ENCODE data around the gene MMP23B. TPM values are rescaled to one million over a fixed set of nuclear protein-coding genes. Genes with fewer than 3 reads are reported as not detected.

Gene MMP23B
- total RNA-seq, 1 donor from 2014 or later, result 4.7 TPM

GRCh38 chr1:1669468-1670440, 37.8 kb downstream of the MMP23B start:
- Histone ChIP-seq H3K9ac (no peak overlapping the region), H3K9me3 (ENCODE audit: low read depth) (no peaks in the 10 kb centered on the region), H3K4me3 (no peak overlapping the region), H3F3A (ENCODE audit: low read depth) (peaks cover 5% of the 10 kb centered on the region), H3K36me3 (no peaks in the 10 kb centered on the region), H2AFZ (replicated peaks) (no peak overlapping the region), H3K4me1 (no peaks in the 10 kb centered on the region), H3K27ac (no peak overlapping the region), H3K27me3 (no peaks in the 10 kb centered on the region), H4K20me1 (ENCODE audit: low read depth) (no peaks in the 10 kb centered on the region), H3K4me2 (no peak overlapping the region), H3K79me2 (ENCODE audit: low read depth) (no peaks in the 10 kb centered on the region)
- Mint-ChIP-seq H3K4me3 (no peak overlapping the region), H3K36me3 (peaks cover 4% of the 10 kb centered on the region), H3K27me3 (ENCODE audit: insufficient read depth, low read depth) (no peaks in the 10 kb centered on the region), H3K4me1 (no peaks in the 10 kb centered on the region), H3K27ac (no peak overlapping the region), H3K9me3 (no peaks in the 10 kb centered on the region)
- no peak for DNase-seq (ENCODE audit: low spot score)
- TF ChIP-seq EZH2phosphoT487 (IDR thresholded peaks at IDR 0.05), result no peak

GRCh38 chr1:1670866-1671265, 38.9 kb downstream of the MMP23B start:
- Histone ChIP-seq H3K36me3 (no peaks in the 10 kb centered on the region), H3K9ac (no peak overlapping the region), H3K79me2 (ENCODE audit: low read depth) (no peaks in the 10 kb centered on the region), H3K4me1 (no peaks in the 10 kb centered on the region), H2AFZ (replicated peaks) (no peak overlapping the region), H3F3A (ENCODE audit: low read depth) (peaks cover 5% of the 10 kb centered on the region), H3K4me3 (no peak overlapping the region), H3K4me2 (no peak overlapping the region), H3K27me3 (no peaks in the 10 kb centered on the region), H3K9me3 (ENCODE audit: low read depth) (no peaks in the 10 kb centered on the region), H3K27ac (no peak overlapping the region), H4K20me1 (ENCODE audit: low read depth) (no peaks in the 10 kb centered on the region)
- no peak overlapping the region for H3K4me3 Mint-ChIP-seq
- no peaks in the 10 kb centered on the region for H3K9me3 Mint-ChIP-seq
- H3K27ac Mint-ChIP-seq, result no peak overlapping the region
- H3K36me3 Mint-ChIP-seq, result peaks cover 4% of the 10 kb centered on the region
- no peaks in the 10 kb centered on the region for H3K4me1 Mint-ChIP-seq
- no peaks in the 10 kb centered on the region for H3K27me3 Mint-ChIP-seq (ENCODE audit: insufficient read depth, low read depth)
- TF ChIP-seq EZH2 (IDR thresholded peaks at IDR 0.05) (no peak), EZH2phosphoT487 (IDR thresholded peaks at IDR 0.05) (no peak), CTCF (IDR thresholded peaks at IDR 0.05) (no peak)
- DNase-seq (ENCODE audit: low spot score), result no peak

GRCh38 chr1:1671365-1672119, 39.6 kb downstream of the MMP23B start:
- Mint-ChIP-seq H3K4me1 (no peaks in the 10 kb centered on the region), H3K27ac (no peak overlapping the region), H3K36me3 (peaks cover 4% of the 10 kb centered on the region), H3K27me3 (ENCODE audit: insufficient read depth, low read depth) (no peaks in the 10 kb centered on the region), H3K4me3 (no peak overlapping the region), H3K9me3 (no peaks in the 10 kb centered on the region)
- Histone ChIP-seq H3K79me2 (ENCODE audit: low read depth) (no peaks in the 10 kb centered on the region), H3K4me1 (no peaks in the 10 kb centered on the region), H3K4me2 (no peak overlapping the region), H2AFZ (replicated peaks) (no peak overlapping the region), H3K9me3 (ENCODE audit: low read depth) (no peaks in the 10 kb centered on the region), H3K27ac (no peak overlapping the region), H3K4me3 (no peak overlapping the region), H3K27me3 (no peaks in the 10 kb centered on the region), H4K20me1 (ENCODE audit: low read depth) (no peaks in the 10 kb centered on the region), H3K36me3 (no peaks in the 10 kb centered on the region), H3K9ac (no peak overlapping the region), H3F3A (ENCODE audit: low read depth) (peaks cover under 1% of the 10 kb centered on the region)
- TF ChIP-seq EZH2 (IDR thresholded peaks at IDR 0.05) (no peak), EZH2phosphoT487 (IDR thresholded peaks at IDR 0.05) (no peak), CTCF (IDR thresholded peaks at IDR 0.05) (no peak)
- no peak for DNase-seq (ENCODE audit: low spot score)
